Fibroblast of skin of abdomen (primary cell): ENCODE data around the gene XAGE1B. TPM values are rescaled to one million over a fixed set of nuclear protein-coding genes. Genes with fewer than 3 reads are reported as not detected.
"Not testable (repeated sequence)": the region's sequence is repeated elsewhere in the genome, so short reads cannot be mapped to it uniquely, and the experiment has no call there.

Experiments used
- DNase-seq: peaks from one replicate; pipeline ENCODE4 v3.0.0-alpha.2; 2013
- polyA plus RNA-seq, 2 experiments: library from polyadenylated mRNA; unstranded; fragments of 120-200 nt; gene quantifications; one replicate each; pipeline ENCODE4 v1.2.1, GENCODE V29; 2013; ENCODE audit not compliant: insufficient read length in 2 of 2

XAGE1B gene, protein sequence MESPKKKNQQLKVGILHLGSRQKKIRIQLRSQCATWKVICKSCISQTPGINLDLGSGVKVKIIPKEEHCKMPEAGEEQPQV
- not detected for polyA plus RNA-seq (2013, experiment 1 of 2; ENCODE audit: insufficient read length)
- polyA plus RNA-seq (2013, experiment 2 of 2; ENCODE audit: insufficient read length) = not detected

DNA sequence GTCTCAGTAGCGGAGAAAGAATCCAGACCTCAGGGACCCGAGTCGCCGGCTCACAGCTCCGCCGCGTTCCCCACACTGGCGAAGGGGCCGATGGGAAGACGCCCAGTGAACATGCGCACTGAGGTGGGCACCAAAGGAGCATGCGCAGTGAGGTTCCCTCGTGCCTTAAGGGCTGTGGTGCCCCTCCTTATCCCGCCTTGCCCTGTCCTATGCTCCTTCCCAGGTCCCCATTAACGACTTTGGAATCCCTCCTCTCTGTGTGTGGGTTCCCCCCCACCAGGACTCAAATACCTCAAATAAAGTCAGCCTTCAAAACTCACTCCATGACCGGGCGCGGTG lies at the start of gene XAGE1B:
TSS of gene XAGE1B (minus strand) at position 77 of the 339 bp plus-strand sequence. CDS start 1,536 bp downstream, outside the sequence.
- not testable (repeated sequence) for DNase-seq

DNA sequence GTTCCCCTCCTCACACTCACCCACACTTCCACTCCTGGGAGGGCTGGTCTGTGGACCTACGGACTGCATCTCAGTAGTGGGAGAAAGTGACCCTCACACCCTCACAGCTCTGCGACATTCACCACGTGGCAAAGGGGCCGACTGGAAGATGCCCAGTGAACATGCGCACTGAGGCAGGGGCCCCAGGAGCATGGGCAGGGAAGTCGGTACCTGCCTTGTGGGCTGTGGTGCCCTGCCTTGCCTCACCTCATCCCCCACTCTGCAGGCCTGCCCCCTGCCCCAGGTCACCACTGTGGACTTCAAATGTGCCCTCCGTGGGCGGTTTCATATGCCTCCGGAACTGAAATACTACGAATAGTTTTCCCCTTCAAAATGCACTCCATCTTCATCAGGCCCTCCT lies 46.2 kb upstream of the XAGE1B start:
- DNase-seq = no peak

DNA sequence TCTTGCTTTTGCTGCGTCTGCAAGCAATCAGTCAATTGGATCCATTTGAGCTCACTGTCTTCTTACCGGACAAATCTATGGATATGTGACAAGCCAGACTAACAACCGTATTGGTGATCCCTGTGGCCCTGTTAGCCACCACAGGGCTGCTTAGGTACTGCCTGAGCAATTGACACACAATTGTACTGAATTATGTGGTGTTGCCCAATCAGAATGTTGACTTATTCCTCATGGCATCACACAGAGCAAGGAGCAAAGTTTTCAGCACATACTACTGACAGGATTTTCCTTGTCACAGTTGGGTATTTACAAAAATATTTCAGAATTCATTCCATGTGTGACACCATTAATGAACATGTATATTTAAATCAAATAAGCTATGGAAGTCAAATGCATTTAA lies 41.3 kb upstream of the XAGE1B start:
- DNase-seq = no peak

DNA sequence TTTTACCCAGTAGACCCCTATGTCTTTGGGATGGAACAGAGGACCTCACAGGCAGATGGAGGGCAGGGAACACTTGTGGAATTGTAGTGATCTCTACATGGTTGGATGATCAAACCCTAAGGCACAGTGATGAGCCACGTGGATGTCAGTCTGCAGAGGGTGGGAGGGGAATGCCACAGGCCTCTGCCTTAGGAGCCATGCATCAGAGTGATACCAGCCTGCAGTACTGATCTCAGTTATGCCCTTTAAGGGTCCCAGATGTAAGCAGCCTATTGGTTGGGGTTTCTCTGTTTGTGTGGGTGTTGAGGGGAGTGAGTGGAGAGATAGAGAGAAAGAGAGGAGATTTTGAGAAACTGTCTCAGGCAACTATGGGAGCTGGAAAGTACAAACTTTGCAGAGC lies 39.9 kb upstream of the XAGE1B start:
- DNase-seq = no peak

DNA sequence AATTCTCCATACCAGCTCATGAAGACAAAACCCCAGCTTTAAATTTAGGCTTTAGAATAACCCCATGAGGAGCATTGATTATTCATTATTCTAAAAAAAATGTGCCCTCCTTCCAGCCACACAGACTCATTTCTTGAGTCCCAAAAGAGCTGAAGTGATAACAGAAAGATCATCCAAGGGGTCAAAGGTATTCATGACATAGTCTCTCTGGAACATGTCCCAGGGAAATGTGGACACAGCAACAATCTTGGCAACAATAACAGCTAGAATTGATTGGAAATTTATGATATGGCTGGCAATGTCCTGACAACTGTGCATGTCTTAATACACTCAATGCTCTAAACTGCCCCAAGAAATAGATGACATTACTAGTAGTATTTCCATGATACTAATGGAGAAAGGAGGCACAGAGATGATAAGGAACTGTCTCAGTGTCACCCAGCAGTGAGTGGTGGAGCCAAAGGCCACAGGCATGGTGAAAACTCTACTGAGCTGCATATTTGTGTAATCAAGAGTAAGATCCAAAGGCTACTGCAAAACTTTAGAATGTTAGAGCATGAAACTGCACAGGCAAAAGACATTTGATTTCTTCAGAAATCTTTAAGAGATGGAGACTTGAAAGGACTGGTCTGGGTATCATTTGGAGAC lies 37.3 kb upstream of the XAGE1B start:
- DNase-seq = no peak

DNA sequence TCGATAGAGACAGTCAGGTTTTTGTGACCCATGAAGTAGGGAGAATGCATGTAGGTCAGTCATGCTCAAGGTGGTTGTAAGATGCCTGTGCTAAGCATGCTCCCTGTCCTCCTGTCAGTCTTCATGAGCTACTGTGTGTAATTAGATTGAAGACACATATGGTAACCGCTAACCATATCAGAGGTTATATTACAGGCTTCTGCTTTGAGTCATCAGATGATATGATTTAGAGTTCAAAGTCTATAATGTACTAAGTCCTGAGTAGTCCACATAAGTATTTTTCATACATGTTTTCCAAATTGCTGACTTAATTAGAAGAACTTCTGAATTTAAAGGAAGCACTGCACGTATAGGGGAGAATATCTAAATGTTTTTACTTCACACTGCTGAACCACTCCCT lies 31.9 kb upstream of the XAGE1B start:
- not testable (repeated sequence) for DNase-seq

DNA sequence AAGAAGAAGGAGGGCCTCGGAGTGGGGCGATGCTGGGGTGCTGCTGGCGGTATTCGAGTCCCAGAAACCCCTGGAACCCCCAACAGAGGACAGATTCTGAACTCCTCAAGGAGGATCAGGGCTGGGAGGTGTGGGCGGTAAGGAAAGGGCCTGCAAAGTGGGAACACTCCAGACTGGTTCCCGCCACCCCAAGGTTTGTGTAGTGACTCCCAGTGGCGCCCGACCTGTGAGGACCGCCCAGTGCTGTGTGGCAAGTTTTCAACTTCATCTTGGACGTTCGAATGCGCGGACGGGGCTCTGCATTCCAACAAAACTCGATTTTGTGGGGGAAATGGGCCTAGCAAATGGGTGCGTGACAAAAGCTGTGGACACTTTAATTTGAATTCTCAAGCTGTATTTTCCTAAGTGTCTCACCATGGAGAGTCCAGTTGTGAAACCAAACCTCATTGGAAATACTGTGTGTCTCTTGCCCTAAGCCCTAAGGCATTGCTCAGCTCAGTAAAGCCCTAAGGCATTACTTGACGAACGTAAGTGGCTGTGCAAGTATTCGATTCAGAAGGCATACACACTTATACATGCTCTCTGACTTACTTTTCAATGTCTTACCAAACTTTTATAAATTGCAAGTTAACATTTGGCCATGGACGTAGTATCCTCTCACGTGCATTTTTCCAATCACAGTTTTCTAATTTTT lies 27.4 kb upstream of the XAGE1B start:
- DNase-seq = no peak

DNA sequence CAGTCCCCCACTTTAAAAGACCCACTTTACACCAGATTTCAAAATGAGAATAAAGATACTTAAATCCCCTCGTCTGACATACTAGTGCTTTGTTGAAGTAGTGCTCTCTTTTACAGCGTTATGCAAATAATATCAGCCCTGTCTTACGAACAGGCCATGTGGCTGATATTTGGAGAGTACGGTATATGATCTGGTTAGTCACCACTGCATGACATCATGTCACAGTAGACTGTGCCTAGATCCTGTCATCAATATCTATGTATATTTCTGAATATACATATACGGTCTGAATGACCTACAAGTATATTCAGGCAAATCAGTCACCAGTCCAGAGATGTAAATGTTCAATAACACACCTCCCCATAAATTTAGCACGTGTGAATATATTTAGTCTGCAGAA lies 25.4 kb upstream of the XAGE1B start:
- no peak for DNase-seq

DNA sequence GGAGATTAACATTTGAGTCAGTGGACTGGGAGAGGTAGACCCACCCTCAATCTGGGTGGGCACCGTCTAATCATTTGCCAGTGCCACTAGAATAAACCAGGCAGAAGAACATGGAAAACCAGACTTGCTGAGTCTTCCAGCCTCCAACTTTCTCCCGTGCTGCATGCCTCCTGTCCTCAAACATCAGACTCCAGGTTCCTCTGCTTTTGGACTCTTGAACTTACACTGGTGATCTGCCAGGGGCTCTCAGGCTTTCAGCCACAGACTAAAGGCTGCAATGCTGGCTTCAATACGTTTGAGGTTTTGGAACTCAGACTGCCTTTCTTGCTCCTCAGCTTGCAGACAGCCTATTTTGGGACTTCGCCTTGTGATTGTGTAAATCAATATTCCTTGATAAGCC lies 24.2 kb upstream of the XAGE1B start:
- not testable (repeated sequence) for DNase-seq

DNA sequence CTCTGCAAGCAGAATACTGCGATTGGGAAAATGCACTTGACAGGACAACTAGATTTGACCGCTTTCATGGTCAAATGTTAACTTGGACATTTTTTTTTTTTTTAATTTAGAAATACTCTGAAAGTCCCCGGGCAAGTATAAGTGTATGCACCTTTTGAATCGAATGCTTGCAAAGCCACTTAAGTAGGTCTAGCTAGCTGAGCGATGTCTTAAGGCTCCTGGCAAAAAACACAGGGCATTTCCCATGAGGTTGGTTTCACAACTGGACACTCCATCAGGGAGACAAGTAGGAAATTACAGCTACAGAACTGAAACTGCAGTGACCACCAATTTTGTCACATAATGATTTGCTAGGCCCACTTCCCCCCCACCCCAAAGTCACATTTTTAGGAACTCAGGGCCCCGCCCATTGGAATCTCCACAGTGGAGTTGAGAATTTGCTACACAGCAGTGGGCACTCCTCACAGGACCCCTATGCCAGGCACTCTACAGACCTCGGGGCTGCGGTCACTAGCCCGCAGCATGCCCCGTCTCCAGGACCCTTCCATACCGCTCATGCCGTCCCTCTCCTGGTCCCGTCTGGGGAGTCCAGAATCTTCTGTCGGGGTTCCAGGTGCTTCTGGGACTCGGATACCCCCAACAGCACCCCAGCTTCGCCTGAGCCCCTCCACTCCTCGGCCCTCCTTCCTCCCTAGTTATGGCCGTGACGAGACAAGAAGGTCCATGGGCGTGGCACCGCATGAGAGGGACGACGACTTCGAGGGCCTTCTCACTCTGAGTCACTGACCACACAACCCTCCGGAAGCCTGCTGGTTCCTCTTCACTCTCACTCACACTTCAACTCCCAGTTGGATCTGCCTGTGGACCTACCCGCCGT lies 515 bp downstream of the XAGE1B start:
- DNase-seq = not testable (repeated sequence)

DNA sequence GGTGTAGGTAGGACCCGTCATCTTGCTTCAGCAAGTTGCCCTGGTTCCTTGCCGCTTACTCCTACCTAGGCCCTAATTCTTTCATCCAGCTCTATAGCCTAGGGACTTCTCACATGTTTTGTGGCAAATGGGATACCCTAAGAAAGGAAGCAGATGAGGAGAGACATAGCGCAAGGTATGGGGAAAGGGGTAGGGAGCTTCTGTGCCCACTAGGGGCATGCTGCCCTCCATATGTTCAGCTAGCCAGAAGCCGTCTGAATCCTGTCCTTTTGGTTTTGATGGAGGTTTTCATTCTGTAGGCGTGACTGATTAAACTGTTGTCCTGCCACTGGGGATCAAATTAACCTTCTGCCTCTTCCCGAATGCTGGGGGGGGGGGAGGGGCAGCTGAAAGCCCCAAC lies 5.7 kb downstream of the XAGE1B start:
- not testable (repeated sequence) for DNase-seq

DNA sequence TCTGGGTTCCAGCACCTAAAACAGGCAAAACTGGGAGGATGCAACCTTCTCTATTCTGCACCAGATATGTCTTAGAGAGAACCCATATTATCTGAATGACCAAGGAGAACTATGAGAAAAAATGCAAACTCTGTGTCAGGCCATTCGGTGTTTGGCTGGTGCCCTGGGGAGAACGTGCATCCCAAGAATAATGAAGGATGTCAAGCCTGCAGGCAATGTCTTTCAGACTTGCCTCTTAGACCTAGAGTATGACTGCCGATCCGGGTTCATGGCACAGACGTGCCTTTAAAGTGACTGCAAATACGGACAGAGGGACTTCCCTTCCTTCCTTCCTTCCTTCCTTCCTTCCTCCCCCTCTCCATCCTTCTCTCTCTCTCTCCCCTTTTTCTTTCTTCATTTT lies 6.9 kb downstream of the XAGE1B start:
- DNase-seq = no peak

DNA sequence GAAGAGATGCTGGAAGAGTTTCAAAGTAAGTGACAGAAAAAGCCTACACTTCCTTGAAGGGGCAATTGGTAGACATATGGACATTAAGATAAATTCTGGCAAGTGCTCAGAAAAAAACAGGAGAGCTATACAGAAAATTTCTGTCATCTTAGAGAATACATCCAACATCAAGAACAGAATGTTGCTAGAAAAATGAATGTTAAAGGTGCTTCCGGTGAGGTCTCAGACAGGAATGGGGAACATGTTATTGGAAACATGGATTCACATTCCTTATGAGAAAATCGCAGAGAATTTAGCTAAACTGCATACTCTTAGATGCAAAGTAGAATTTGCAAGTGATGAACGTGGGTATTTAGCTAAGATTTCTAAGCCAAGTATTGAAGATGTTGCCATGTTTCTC lies 9.5 kb downstream of the XAGE1B start:
- no peak for DNase-seq

DNA sequence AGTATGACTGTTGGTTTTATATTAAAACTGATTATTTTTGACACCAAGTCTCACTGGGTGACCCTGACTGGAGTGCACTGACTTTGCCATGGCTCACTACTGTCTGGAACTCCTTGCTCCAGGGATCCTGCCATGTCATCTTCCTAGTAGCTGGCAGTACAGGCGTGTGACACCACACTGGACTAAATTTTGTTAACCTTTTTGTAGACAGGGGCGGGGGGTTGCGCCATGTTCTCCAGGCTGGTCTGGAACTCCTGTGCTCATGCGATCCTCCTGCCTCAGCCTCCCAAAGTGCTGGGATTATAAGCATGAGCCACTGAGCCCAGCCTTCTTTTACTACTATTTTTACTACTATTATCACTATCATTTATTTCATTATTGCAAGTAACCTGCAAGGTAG lies 12.3 kb downstream of the XAGE1B start:
- no peak for DNase-seq

DNA sequence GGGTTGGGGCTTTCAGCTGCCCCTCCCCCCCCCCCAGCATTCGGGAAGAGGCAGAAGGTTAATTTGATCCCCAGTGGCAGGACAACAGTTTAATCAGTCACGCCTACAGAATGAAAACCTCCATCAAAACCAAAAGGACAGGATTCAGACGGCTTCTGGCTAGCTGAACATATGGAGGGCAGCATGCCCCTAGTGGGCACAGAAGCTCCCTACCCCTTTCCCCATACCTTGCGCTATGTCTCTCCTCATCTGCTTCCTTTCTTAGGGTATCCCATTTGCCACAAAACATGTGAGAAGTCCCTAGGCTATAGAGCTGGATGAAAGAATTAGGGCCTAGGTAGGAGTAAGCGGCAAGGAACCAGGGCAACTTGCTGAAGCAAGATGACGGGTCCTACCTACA lies 15.5 kb downstream of the XAGE1B start:
- not testable (repeated sequence) for DNase-seq

DNA sequence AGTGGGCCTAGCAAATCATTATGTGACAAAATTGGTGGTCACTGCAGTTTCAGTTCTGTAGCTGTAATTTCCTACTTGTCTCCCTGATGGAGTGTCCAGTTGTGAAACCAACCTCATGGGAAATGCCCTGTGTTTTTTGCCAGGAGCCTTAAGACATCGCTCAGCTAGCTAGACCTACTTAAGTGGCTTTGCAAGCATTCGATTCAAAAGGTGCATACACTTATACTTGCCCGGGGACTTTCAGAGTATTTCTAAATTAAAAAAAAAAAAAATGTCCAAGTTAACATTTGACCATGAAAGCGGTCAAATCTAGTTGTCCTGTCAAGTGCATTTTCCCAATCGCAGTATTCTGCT lies 20.5 kb downstream of the XAGE1B start:
- not testable (repeated sequence) for DNase-seq

DNA sequence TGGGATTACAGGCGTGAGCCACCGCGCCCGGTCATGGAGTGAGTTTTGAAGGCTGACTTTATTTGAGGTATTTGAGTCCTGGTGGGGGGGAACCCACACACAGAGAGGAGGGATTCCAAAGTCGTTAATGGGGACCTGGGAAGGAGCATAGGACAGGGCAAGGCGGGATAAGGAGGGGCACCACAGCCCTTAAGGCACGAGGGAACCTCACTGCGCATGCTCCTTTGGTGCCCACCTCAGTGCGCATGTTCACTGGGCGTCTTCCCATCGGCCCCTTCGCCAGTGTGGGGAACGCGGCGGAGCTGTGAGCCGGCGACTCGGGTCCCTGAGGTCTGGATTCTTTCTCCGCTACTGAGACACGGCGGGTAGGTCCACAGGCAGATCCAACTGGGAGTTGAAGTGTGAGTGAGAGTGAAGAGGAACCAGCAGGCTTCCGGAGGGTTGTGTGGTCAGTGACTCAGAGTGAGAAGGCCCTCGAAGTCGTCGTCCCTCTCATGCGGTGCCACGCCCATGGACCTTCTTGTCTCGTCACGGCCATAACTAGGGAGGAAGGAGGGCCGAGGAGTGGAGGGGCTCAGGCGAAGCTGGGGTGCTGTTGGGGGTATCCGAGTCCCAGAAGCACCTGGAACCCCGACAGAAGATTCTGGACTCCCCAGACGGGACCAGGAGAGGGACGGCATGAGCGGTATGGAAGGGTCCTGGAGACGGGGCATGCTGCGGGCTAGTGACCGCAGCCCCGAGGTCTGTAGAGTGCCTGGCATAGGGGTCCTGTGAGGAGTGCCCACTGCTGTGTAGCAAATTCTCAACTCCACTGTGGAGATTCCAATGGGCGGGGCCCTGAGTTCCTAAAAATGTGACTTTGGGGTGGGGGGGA lies 21.1 kb downstream of the XAGE1B start, which contains the start of gene XAGE1A:
TSS of gene XAGE1A (plus strand) at position 264 of the 874 bp plus-strand sequence. CDS start 1,554 bp downstream, outside the sequence.
- DNase-seq = not testable (repeated sequence)

DNA sequence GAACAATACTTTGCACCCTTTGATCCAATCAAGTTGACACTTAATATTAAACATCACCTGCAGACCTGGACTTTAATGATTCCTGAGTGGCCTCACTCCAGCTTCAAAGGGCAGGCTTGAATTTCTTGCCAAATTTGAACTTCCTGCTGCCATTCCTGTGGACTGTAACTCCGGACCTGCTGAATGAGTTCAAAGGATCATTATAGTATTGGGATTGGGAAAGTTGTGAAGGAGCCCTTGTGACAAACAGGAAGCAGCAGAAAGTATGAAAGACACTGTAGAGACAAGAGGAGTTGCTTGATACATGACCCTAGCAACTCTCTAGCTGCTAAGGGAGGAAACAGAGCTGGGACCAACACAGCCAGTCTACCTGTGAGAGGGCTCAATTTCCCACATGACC lies 45.6 kb downstream of the XAGE1B start:
- DNase-seq = not testable (repeated sequence)
